Hematopoietic multipotent progenitor cell treated with erythropoietin and hydrocortisone succinate and interleukin-3 and kit ligand, for 6 days (in vitro differentiated cells): Measurements from ENCODE around the gene CLCN1.

Source experiments
- DNase-seq: peaks from one replicate; pipeline ENCODE4 v3.0.0-alpha.2; 2015

Gene CLCN1

GRCh38 chr7:143341842-143342241 is 25.9 kb downstream of the CLCN1 start:
- DNase-seq = no peak

- no peak for DNase-seq
These were observed 27.7 kb downstream of the CLCN1 start for GRCh38 chr7:143343596-143343995.

- peak; percentile 70 for DNase-seq
These were observed 29.6 kb downstream of the CLCN1 start for GRCh38 chr7:143345428-143345900.

GRCh38 chr7:143346018-143346417 is 30.1 kb downstream of the CLCN1 start:
- no peak for DNase-seq

GRCh38 chr7:143347950-143348349 is 32.0 kb downstream of the CLCN1 start:
- DNase-seq = no peak

GRCh38 chr7:143351060-143351459 is 35.1 kb downstream of the CLCN1 start:
- no peak for DNase-seq

- no peak for DNase-seq
These were observed 35.7 kb downstream of the CLCN1 start for GRCh38 chr7:143351574-143351973.

GRCh38 chr7:143352531-143353002 is 36.7 kb downstream of the CLCN1 start:
- no peak for DNase-seq

- DNase-seq = no peak
These were observed 38.5 kb downstream of the CLCN1 start for GRCh38 chr7:143354376-143354775.

- DNase-seq = no peak
These were observed 39.1 kb downstream of the CLCN1 start for GRCh38 chr7:143354965-143355364.

- no peak for DNase-seq
These were observed 39.8 kb downstream of the CLCN1 start for GRCh38 chr7:143355450-143356385.

- DNase-seq = no peak
These were observed 40.6 kb downstream of the CLCN1 start for GRCh38 chr7:143356414-143357050.

GRCh38 chr7:143358626-143359025 is 42.7 kb downstream of the CLCN1 start:
- no peak for DNase-seq

GRCh38 chr7:143359771-143360353 is 44.0 kb downstream of the CLCN1 start:
- no peak for DNase-seq

- no peak for DNase-seq
These were observed 45.1 kb downstream of the CLCN1 start for GRCh38 chr7:143360788-143361551.

- no peak for DNase-seq
These were observed 45.7 kb downstream of the CLCN1 start for GRCh38 chr7:143361552-143362130.

- no peak for DNase-seq
These were observed 46.5 kb downstream of the CLCN1 start, which contains the start of gene FAM131B for GRCh38 chr7:143362131-143363015. Gene FAM131B, minus strand, starts transcription at chr7:143362713. Its CDS starts 110 bp downstream, at chr7:143362603.

- no peak for DNase-seq
These were observed 47.4 kb downstream of the CLCN1 start for GRCh38 chr7:143363016-143363937.

- DNase-seq = no peak
These were observed 52.1 kb downstream of the CLCN1 start for GRCh38 chr7:143367972-143368371.

GRCh38 chr7:143368387-143368786 is 52.5 kb downstream of the CLCN1 start:
- no peak for DNase-seq
